ENCODE data around the gene CHSY3.

CHSY3 gene

DNA sequence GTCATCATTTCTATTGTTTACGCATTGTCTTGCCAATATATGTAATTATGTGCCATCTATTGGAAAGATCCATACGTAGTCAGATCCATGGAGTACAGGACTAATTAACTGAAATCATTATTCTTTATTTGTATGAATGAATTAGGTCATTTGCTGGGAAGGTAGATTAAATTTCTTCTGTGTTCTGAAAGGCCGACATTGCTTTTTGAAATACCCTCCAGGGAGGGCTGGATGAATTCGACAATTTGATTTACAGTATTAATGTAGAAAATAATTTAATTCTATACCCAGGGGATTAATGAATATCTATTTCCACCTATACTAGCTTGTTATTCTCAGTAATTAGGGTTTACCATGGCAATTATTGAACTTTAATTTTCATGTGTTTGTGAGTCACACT, 117.6 kb downstream of the CHSY3 start:
- no peak for TF ChIP-seq EP300 (IDR thresholded peaks at IDR 0.05; ENCODE audit: borderline replicate concordance)
- TF ChIP-seq, protein P1, sequence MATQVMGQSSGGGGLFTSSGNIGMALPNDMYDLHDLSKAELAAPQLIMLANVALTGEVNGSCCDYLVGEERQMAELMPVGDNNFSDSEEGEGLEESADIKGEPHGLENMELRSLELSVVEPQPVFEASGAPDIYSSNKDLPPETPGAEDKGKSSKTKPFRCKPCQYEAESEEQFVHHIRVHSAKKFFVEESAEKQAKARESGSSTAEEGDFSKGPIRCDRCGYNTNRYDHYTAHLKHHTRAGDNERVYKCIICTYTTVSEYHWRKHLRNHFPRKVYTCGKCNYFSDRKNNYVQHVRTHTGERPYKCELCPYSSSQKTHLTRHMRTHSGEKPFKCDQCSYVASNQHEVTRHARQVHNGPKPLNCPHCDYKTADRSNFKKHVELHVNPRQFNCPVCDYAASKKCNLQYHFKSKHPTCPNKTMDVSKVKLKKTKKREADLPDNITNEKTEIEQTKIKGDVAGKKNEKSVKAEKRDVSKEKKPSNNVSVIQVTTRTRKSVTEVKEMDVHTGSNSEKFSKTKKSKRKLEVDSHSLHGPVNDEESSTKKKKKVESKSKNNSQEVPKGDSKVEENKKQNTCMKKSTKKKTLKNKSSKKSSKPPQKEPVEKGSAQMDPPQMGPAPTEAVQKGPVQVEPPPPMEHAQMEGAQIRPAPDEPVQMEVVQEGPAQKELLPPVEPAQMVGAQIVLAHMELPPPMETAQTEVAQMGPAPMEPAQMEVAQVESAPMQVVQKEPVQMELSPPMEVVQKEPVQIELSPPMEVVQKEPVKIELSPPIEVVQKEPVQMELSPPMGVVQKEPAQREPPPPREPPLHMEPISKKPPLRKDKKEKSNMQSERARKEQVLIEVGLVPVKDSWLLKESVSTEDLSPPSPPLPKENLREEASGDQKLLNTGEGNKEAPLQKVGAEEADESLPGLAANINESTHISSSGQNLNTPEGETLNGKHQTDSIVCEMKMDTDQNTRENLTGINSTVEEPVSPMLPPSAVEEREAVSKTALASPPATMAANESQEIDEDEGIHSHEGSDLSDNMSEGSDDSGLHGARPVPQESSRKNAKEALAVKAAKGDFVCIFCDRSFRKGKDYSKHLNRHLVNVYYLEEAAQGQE (IDR thresholded peaks at IDR 0.05; ENCODE audit: low read depth), result no peak
- no peak for TF ChIP-seq RAD21 (IDR thresholded peaks at IDR 0.05; ENCODE audit: low read depth)
- TF ChIP-seq, protein P2, sequence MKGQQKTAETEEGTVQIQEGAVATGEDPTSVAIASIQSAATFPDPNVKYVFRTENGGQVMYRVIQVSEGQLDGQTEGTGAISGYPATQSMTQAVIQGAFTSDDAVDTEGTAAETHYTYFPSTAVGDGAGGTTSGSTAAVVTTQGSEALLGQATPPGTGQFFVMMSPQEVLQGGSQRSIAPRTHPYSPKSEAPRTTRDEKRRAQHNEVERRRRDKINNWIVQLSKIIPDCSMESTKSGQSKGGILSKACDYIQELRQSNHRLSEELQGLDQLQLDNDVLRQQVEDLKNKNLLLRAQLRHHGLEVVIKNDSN (IDR thresholded peaks at IDR 0.05), result no peak
- TF ChIP-seq TEAD4 (IDR thresholded peaks at IDR 0.05), result no peak
- no peak for TF ChIP-seq CREB1 (IDR thresholded peaks at IDR 0.05; ENCODE audit: low read depth)
- TF ChIP-seq CEBPB (IDR thresholded peaks at IDR 0.05), result no peak
- TF ChIP-seq EGR1 (IDR thresholded peaks at IDR 0.05), result no peak
- TF ChIP-seq TAF1 (IDR thresholded peaks at IDR 0.05; ENCODE audit: low read depth), result no peak

DNA sequence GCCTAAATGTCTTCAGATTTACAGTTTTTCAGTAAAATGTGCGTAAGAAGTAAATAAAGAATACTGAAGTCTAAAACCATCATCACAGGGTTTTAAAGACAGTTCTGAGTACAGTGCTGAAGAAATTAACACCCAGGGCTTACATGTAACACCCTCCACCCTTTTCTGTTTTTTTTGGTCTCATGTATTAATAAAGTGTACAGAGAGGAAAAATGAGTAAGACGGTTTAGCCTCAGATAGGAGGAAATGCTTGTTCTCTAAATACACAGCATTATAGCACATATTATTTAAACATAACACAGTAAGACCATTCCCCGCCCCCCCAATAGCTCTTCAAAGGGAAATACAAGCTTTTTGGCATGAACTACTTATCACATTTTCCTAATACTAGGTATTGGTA, 119.3 kb downstream of the CHSY3 start:
- TF ChIP-seq EP300 (IDR thresholded peaks at IDR 0.05; ENCODE audit: borderline replicate concordance) (no peak), ZBTB7A (IDR thresholded peaks at IDR 0.05; ENCODE audit: low read depth) (no peak), EGR1 (IDR thresholded peaks at IDR 0.05) (no peak), TEAD4 (IDR thresholded peaks at IDR 0.05) (no peak), CREB1 (IDR thresholded peaks at IDR 0.05; ENCODE audit: low read depth) (no peak)
- TF ChIP-seq, protein P1 (IDR thresholded peaks at IDR 0.05; ENCODE audit: low read depth), result no peak

DNA sequence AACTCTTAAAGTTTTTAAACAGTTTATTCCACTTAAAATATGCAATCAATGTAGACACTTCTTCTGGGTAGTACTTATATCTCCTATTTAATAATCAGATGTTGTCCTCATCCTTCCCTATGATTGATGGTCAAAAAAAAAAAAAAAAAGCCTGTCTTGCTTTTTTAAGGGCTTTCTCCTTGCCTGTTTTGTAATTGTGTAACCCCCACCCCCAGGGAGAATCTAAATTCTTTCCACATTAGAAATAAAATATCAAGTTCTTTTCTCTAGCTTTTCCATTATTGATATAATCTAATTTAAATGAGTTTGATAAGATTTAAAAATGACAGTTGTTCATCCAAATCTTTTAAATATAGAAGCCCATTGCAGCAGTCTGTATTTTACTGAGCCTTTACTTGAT, 119.7 kb downstream of the CHSY3 start:
- TF ChIP-seq CEBPB (IDR thresholded peaks at IDR 0.05), result no peak
- no peak for TF ChIP-seq YY1 (IDR thresholded peaks at IDR 0.05; ENCODE audit: low read depth)
- TF ChIP-seq, protein P3, sequence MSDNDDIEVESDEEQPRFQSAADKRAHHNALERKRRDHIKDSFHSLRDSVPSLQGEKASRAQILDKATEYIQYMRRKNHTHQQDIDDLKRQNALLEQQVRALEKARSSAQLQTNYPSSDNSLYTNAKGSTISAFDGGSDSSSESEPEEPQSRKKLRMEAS (IDR thresholded peaks at IDR 0.05), result no peak
- TF ChIP-seq TAF1 (IDR thresholded peaks at IDR 0.05; ENCODE audit: low read depth), result no peak
- no peak for TF ChIP-seq TCF12 (IDR thresholded peaks at IDR 0.05; ENCODE audit: low read depth)
- TF ChIP-seq ZBTB7A (IDR thresholded peaks at IDR 0.05; ENCODE audit: low read depth), result no peak
- TF ChIP-seq, protein P2 (IDR thresholded peaks at IDR 0.05), result no peak
- no peak for TF ChIP-seq CREB1 (IDR thresholded peaks at IDR 0.05; ENCODE audit: low read depth)

DNA sequence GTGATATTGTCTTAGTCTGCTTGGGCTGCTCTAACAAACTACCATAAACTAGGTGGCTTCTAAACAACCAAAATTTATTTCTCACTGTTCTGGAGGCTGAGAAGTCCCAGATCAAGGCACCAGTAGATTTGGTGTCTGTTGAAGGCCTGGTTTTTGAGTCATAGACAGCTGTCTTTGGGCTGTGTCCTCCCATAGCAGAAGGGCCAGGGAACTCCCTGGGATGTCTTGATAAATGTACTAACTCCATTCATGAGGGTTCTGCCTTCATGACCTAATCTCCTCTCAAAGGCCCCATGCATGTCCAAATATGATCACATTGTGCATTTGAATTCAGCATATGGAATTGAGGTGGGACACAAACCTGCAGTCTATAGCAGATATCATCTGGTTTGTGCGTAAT, 121.2 kb downstream of the CHSY3 start:
- TF ChIP-seq, protein P3 (IDR thresholded peaks at IDR 0.05), result no peak
- TF ChIP-seq FOXM1 (IDR thresholded peaks at IDR 0.05; ENCODE audit: borderline replicate concordance, low read depth), result no peak
- no peak for TF ChIP-seq TAF1 (IDR thresholded peaks at IDR 0.05; ENCODE audit: low read depth)
- TF ChIP-seq TCF12 (IDR thresholded peaks at IDR 0.05; ENCODE audit: low read depth), result no peak
- TF ChIP-seq EP300 (IDR thresholded peaks at IDR 0.05; ENCODE audit: borderline replicate concordance), result no peak
- TF ChIP-seq EGR1 (IDR thresholded peaks at IDR 0.05), result no peak
- no peak for TF ChIP-seq TEAD4 (IDR thresholded peaks at IDR 0.05)
- TF ChIP-seq CREB1 (IDR thresholded peaks at IDR 0.05; ENCODE audit: low read depth), result no peak
- no peak for TF ChIP-seq RAD21 (IDR thresholded peaks at IDR 0.05; ENCODE audit: low read depth)
- TF ChIP-seq NFIC (IDR thresholded peaks at IDR 0.05), result no peak
- no peak for TF ChIP-seq YY1 (IDR thresholded peaks at IDR 0.05; ENCODE audit: low read depth)
- TF ChIP-seq, protein P1 (IDR thresholded peaks at IDR 0.05; ENCODE audit: low read depth), result no peak
- no peak for TF ChIP-seq CEBPB (IDR thresholded peaks at IDR 0.05)

DNA sequence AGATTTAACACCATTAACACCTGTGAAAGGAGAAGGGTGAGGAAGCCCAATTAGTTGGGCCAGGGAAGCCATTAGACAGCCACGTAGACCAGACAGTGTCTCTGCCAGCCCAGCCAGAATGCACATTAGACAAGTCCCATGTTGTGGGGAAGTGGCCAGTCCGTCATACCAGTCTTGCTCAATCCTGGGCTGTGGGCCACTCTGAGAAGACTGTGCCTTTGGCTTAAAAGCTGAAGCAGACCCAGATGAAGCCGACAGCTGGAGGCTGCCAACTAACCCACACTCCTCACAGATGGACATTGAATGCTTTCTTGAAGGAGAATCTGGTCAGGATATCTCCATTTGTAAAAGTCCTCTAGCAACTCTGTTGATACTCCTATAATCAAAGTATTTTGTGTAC, 128.5 kb downstream of the CHSY3 start:
- TF ChIP-seq EP300 (IDR thresholded peaks at IDR 0.05; ENCODE audit: borderline replicate concordance) (no peak), TAF1 (IDR thresholded peaks at IDR 0.05; ENCODE audit: low read depth) (no peak), FOXM1 (IDR thresholded peaks at IDR 0.05; ENCODE audit: borderline replicate concordance, low read depth) (no peak), RAD21 (IDR thresholded peaks at IDR 0.05; ENCODE audit: low read depth) (no peak), TEAD4 (IDR thresholded peaks at IDR 0.05) (no peak), ZBTB7A (IDR thresholded peaks at IDR 0.05; ENCODE audit: low read depth) (no peak), CEBPB (IDR thresholded peaks at IDR 0.05) (no peak), YY1 (IDR thresholded peaks at IDR 0.05; ENCODE audit: low read depth) (no peak), CREB1 (IDR thresholded peaks at IDR 0.05; ENCODE audit: low read depth) (no peak)
- TF ChIP-seq, protein P1 (IDR thresholded peaks at IDR 0.05; ENCODE audit: low read depth), result no peak
- TF ChIP-seq, protein P2 (IDR thresholded peaks at IDR 0.05), result no peak

All from Ishikawa (cell line).